Measurements from ENCODE around the gene HERPUD2.

GRCh38 chr7:35701287-35701900 is 6.5 kb upstream of the HERPUD2 start:
- TF ChIP-seq FOXA1 (IDR thresholded peaks at IDR 0.05) = no peak
- no peak for TF ChIP-seq ELF4 (IDR thresholded peaks at IDR 0.05)
- no peak for TF ChIP-seq ARNT (IDR thresholded peaks at IDR 0.05)
- no peak for TF ChIP-seq FOXM1 (IDR thresholded peaks at IDR 0.05; ENCODE audit: borderline replicate concordance)
- TF ChIP-seq TARDBP (IDR thresholded peaks at IDR 0.05) = no peak

Measured in HEK293T (cell line).